ENCODE measurements around the gene AP2S1.
"Not testable (repeated sequence)": the region's sequence is repeated elsewhere in the genome, so short reads cannot be mapped to it uniquely, and the experiment has no call there.

AP2S1 gene

GRCh38 chr19:46880431-46880830 lies 29.8 kb upstream of the AP2S1 start:
- Mint-ChIP-seq H3K4me3 (no peak overlapping the region), H3K27ac (no peak overlapping the region), H3K36me3 (ENCODE audit: low read depth) (peaks cover 7% of the 10 kb centered on the region), H3K27me3 (ENCODE audit: low read depth) (no peaks in the 10 kb centered on the region), H3K4me1 (ENCODE audit: low read depth) (peaks cover 1% of the 10 kb centered on the region), H3K9me3 (no peaks in the 10 kb centered on the region)
- DNase-seq (ENCODE audit: low spot score): no peak

- Mint-ChIP-seq H3K27ac (no peak overlapping the region), H3K4me1 (ENCODE audit: low read depth) (peaks cover 2% of the 10 kb centered on the region), H3K27me3 (ENCODE audit: low read depth) (no peaks in the 10 kb centered on the region), H3K36me3 (ENCODE audit: low read depth) (peaks cover 9% of the 10 kb centered on the region), H3K4me3 (no peak overlapping the region), H3K9me3 (no peaks in the 10 kb centered on the region)
- no peak for DNase-seq (ENCODE audit: low spot score)
Measured at GRCh38 chr19:46878613-46879375, 28.1 kb upstream of the AP2S1 start.

DNA sequence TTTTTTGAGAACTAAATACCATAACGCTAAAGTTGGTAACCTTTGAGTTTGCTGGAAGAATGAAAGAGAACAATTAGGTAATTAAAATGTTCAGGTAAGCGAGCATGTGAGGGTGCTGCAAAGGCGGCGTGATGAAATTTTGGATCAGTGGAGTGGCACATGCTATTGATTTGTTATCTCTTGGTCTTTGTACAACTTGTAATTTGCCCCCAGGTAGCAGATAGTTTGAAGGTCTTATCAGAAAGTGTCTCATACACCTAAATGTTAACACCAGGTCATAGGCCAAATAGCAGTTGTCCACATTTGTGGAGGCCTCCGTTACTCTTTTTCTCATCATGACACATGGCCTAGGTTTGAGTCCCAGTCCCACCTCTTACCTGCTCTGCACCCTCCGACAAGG lies 25.0 kb upstream of the AP2S1 start:
- no peaks in the 10 kb centered on the region for H3K27me3 Mint-ChIP-seq (ENCODE audit: low read depth)
- no peak overlapping the region for H3K4me3 Mint-ChIP-seq
- H3K27ac Mint-ChIP-seq: no peak overlapping the region
- no peaks in the 10 kb centered on the region for H3K9me3 Mint-ChIP-seq
- H3K4me1 Mint-ChIP-seq (ENCODE audit: low read depth): peaks cover 2% of the 10 kb centered on the region
- DNase-seq (ENCODE audit: low spot score): no peak
- peaks cover 11% of the 10 kb centered on the region for H3K36me3 Mint-ChIP-seq (ENCODE audit: low read depth)

GRCh38 chr19:46875234-46875633 lies 24.6 kb upstream of the AP2S1 start:
- H3K9me3 Mint-ChIP-seq: no peaks in the 10 kb centered on the region
- no peak for DNase-seq (ENCODE audit: low spot score)

GRCh38 chr19:46872967-46873366 lies 22.3 kb upstream of the AP2S1 start:
- Mint-ChIP-seq H3K4me3 (no peak overlapping the region), H3K27me3 (ENCODE audit: low read depth) (no peaks in the 10 kb centered on the region), H3K4me1 (ENCODE audit: low read depth) (peaks cover 7% of the 10 kb centered on the region), H3K36me3 (ENCODE audit: low read depth) (peaks cover 9% of the 10 kb centered on the region), H3K27ac (no peak overlapping the region), H3K9me3 (no peaks in the 10 kb centered on the region)
- no peak for DNase-seq (ENCODE audit: low spot score)

More at GRCh38 chr19:46875234-46875633, 24.6 kb upstream of the AP2S1 start:
- H3K27ac Mint-ChIP-seq: no peak overlapping the region
- H3K4me1 Mint-ChIP-seq (ENCODE audit: low read depth): peaks cover 2% of the 10 kb centered on the region
- H3K36me3 Mint-ChIP-seq (ENCODE audit: low read depth): peaks cover 9% of the 10 kb centered on the region
- no peak overlapping the region for H3K4me3 Mint-ChIP-seq
- no peaks in the 10 kb centered on the region for H3K27me3 Mint-ChIP-seq (ENCODE audit: low read depth)

- DNase-seq (ENCODE audit: low spot score); H3K27ac Mint-ChIP-seq; H3K9me3 Mint-ChIP-seq; H3K27me3 Mint-ChIP-seq (ENCODE audit: low read depth); H3K4me3 Mint-ChIP-seq: not testable (repeated sequence)
- peaks cover 13% of the 10 kb centered on the region for H3K36me3 Mint-ChIP-seq (ENCODE audit: low read depth)
- peaks cover 17% of the 10 kb centered on the region for H3K4me1 Mint-ChIP-seq (ENCODE audit: low read depth)
Measured at GRCh38 chr19:46871173-46871572, 20.5 kb upstream of the AP2S1 start.

GRCh38 chr19:46868025-46868802 lies 17.6 kb upstream of the AP2S1 start:
- H3K4me1 Mint-ChIP-seq (ENCODE audit: low read depth): peaks cover 24% of the 10 kb centered on the region

DNA sequence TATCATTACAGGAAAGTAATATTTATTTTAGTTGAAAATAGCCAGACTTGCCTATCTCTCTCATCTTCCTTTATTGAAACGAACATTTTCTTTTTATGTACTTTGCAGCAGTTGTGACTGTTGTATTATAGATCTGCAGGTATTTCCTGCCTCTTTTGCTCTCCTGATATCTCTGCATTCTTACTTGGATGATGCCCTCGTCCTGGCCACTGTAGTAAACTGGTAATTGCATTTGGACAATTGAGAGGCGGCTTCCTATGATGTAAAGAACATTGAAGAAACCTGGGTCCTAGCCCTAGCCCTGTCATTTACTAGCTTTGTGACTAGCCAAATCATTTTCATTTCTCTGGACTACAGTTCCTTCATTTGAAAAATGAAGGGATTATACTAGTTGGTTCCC lies 16.5 kb upstream of the AP2S1 start:
- Mint-ChIP-seq H3K27me3 (ENCODE audit: low read depth) (no peaks in the 10 kb centered on the region), H3K27ac (no peak overlapping the region), H3K4me1 (ENCODE audit: low read depth) (peaks cover 24% of the 10 kb centered on the region), H3K4me3 (no peak overlapping the region), H3K36me3 (ENCODE audit: low read depth) (peaks cover 5% of the 10 kb centered on the region), H3K9me3 (no peaks in the 10 kb centered on the region)
- no peak for DNase-seq (ENCODE audit: low spot score)

More at GRCh38 chr19:46868025-46868802, 17.6 kb upstream of the AP2S1 start:
- no peaks in the 10 kb centered on the region for H3K9me3 Mint-ChIP-seq
- H3K27ac Mint-ChIP-seq: no peak overlapping the region
- H3K27me3 Mint-ChIP-seq (ENCODE audit: low read depth): no peaks in the 10 kb centered on the region
- no peak overlapping the region for H3K4me3 Mint-ChIP-seq
- H3K36me3 Mint-ChIP-seq (ENCODE audit: low read depth): peaks cover 8% of the 10 kb centered on the region
- no peak for DNase-seq (ENCODE audit: low spot score)

- H3K9me3 Mint-ChIP-seq: no peaks in the 10 kb centered on the region
- H3K4me3 Mint-ChIP-seq: no peak overlapping the region
- peaks cover 5% of the 10 kb centered on the region for H3K36me3 Mint-ChIP-seq (ENCODE audit: low read depth)
- no peaks in the 10 kb centered on the region for H3K27me3 Mint-ChIP-seq (ENCODE audit: low read depth)
- H3K4me1 Mint-ChIP-seq (ENCODE audit: low read depth): peaks cover 24% of the 10 kb centered on the region
- DNase-seq (ENCODE audit: low spot score): no peak
- H3K27ac Mint-ChIP-seq: no peak overlapping the region
Measured at GRCh38 chr19:46866407-46867136, 15.9 kb upstream of the AP2S1 start.

DNA sequence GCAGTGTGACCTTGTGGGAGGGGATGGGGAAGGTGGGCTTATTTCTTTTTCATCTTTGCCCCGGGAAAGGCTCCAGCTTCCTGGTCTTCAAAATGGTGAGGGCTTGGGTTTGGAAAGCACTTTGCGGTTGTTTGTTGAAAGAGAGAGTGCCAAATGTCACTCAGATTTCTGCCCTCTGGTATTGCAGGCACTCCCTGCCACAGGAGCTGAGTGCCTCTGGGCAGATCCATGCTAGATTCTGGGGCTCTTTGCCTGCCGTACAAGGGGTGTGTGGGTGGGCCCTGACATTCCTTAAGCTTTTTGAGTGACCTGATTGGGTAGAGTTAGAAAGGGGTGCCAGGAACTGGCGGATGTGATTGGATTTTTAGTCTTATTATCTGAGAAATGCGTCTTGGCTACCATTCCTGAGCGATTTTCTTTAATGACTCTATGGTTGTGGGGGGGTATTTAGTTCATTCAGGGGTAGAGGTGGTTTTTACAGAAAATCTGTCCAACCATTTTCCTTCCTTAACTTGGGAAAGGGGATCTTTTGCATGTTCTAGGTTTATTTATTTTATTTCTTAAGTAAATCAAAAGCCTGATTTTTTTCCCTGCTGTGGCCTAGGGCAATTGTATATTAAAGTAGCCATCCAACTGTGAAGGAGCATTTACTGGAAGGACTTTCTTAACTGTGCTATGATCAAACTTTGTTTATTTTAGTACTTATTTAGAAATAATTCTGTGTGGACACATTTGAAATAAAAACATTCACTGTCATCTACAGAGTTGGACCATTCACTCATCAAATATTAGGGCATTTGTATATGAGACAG lies 13.4 kb upstream of the AP2S1 start:
- H3K4me1 Mint-ChIP-seq (ENCODE audit: low read depth): peaks cover 28% of the 10 kb centered on the region
- no peaks in the 10 kb centered on the region for H3K9me3 Mint-ChIP-seq
- H3K27me3 Mint-ChIP-seq (ENCODE audit: low read depth): no peaks in the 10 kb centered on the region
- no peak overlapping the region for H3K4me3 Mint-ChIP-seq
- H3K27ac Mint-ChIP-seq: no peak overlapping the region
- no peak for DNase-seq (ENCODE audit: low spot score)
- H3K36me3 Mint-ChIP-seq (ENCODE audit: low read depth): peaks cover 9% of the 10 kb centered on the region

DNA sequence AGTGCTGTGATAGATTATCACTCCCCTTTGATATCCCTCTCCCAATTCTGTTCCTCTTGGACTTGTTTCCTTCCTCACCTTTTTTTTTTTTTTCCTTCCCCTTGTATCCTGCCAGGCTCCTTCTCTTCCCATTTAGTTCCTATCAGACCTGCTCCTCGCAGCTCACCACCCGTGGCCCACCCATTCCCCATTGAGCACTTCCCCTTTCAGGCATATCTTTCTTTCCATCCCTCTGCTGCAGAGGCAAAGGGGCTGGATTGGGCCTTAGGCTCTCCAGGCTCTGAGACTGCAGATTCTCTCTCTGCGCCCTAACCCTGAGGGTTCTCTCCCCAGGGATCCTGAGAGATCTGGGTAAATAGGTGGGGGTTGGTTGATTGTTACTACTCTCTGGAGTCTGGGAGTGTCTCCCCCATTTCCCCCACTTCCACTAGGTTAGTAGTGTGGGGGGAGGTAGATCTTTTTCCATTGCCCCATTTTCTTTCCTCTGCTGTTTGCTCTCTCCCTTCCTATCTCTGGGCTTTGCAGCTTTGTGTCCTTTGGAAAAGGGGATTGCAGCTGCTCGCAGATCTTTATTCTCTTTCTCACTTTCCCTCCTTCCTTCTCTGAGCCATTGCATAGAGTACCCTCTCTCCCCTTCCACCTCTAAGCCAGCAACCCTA lies 12.5 kb upstream of the AP2S1 start:
- H3K4me1 Mint-ChIP-seq (ENCODE audit: low read depth): peaks cover 25% of the 10 kb centered on the region
- H3K9me3 Mint-ChIP-seq: no peaks in the 10 kb centered on the region
- H3K27ac Mint-ChIP-seq: no peak overlapping the region
- peaks cover 9% of the 10 kb centered on the region for H3K36me3 Mint-ChIP-seq (ENCODE audit: low read depth)
- DNase-seq (ENCODE audit: low spot score): no peak
- no peaks in the 10 kb centered on the region for H3K27me3 Mint-ChIP-seq (ENCODE audit: low read depth)
- no peak overlapping the region for H3K4me3 Mint-ChIP-seq

DNA sequence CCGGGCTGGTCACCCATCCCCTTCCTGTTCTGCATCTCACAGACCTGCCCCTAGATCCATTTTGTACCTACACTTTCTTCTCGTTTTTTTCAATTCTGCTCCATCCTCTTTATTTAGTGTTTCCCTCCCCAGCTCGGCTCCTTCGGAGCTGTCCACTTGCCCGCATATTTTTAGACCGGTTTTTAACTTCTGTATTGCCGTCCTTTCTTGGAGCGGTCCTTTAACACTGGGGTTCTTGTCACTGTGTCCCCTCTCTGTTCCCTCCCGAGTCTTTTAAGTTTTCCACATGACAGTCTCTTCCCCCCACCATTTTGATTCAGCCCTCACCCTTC lies 11.8 kb upstream of the AP2S1 start:
- H3K9me3 Mint-ChIP-seq: no peaks in the 10 kb centered on the region
- H3K4me1 Mint-ChIP-seq (ENCODE audit: low read depth): peaks cover 23% of the 10 kb centered on the region
- H3K27me3 Mint-ChIP-seq (ENCODE audit: low read depth): no peaks in the 10 kb centered on the region
- H3K27ac Mint-ChIP-seq: no peak overlapping the region
- no peak for DNase-seq (ENCODE audit: low spot score)
- H3K4me3 Mint-ChIP-seq: no peak overlapping the region
- H3K36me3 Mint-ChIP-seq (ENCODE audit: low read depth): peaks cover 9% of the 10 kb centered on the region
